HG02623 (cell line): ENCODE data around the gene NME9.

Source experiments
- ATAC-seq: cut with Tn5 transposase; IDR thresholded peaks from one replicate; pipeline ENCODE4 v1.9.1; 2021; ENCODE audit warnings: moderate library complexity; ENCODE audit not compliant: unreplicated experiment

The NME9 gene

DNA sequence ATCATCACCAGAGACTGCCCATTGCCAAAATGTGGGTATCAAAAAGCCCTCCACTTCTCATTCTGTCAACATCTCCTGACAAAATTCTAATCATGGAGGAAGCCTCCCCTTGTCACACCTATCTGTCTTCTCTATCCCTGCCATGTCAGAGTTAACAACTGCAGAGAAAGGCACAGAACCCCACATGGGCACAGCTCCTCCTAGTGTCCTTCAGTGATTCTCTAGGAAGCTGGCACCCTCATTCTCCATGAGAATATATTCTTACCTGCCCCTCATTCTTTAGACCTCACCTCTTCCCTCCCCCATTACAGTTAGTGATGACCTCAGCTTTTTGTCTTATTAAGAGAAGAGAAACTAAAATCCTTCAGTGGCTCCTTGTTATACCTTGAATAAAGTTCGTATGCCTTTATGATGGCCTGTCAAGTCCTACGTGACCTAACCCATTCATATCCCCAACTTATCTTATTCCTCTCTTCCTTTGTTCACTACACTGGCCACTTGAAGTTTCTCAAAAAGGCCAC, 44.6 kb downstream of the NME9 start:
- no peak for ATAC-seq

DNA sequence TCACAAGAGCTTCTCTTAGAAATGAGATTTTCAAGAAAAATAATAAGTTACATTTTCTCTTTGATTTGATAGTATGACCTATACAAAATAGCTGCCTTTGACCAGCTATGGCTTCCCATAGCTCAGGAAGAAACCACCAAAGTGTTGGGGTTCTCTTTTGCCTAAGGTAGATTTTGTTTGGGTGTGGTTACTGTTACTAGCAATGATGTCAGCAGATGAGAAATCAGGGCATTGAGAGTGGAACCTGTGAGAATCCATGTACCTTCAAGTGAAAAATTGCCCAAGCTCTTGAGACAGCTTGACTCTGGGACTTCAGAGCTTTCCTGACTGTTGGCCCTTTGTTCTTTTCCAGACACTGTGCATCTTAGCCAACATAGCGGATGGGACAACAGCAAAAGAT, 45.6 kb downstream of the NME9 start:
- ATAC-seq: no peak

DNA sequence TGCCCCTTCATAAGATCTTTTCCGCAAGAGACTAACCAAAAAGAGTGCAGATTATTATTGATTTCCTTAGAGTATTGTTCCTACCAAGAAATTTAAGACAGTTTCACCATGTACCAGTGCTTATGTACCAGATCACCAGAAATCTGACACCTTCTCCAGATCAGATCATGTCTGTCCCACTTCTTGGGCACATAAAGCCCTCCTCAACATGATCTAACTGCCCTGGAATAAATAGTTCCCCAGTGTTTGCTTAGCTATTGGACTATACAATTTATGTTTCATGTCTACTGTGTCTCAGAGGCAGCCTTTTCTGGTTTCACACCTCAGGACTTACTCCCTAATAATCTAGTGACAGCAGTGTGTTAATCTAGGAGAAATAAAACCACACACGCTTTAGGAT, 46.8 kb downstream of the NME9 start:
- ATAC-seq: no peak

DNA sequence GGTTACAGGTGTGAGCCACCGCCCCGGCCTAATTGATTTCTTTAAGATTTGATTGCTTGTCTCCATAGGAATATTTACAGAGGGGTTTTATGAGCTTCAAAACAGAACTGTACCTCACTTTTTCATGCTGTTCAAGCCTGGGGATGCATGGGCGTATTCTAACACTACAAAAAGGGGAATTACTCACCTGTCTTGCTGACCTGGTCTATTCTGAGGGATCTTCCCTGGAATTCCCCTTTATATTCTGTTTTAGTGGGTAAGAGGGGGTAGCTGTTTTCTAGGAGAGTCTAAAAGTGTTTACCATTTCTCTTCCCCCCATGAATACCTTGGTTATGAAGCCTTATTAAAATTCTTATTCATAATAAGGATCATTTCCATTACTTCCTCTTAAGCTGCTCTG, 48.1 kb downstream of the NME9 start:
- ATAC-seq: no peak

DNA sequence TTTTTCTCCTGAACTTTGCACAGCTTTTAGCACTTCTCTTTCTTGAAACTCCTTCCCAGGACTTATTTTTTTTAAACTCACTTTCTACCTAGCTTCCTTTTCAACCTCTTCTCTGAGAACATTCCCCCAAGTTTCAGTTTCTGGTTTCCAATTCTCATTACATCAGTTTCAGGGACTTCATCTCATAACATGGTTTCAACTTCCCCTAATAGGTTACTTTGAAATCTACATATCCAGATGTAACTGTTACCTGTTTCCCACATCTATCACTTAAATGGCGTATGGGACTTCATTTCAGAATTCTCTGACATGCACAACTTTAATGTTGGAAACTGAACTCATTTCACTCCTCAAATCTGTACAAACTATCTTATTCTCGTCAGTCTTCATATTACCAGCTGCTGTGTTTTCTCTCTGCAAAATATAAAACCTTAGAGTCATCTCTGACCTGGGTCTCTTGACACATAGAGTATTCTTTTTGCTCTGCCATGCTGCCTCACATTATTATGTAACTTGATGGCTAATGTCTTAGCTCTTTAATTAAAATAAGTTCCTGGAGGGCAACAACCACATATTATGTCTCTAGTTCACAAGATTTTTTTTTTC, 58.4 kb downstream of the NME9 start:
- ATAC-seq: no peak

DNA sequence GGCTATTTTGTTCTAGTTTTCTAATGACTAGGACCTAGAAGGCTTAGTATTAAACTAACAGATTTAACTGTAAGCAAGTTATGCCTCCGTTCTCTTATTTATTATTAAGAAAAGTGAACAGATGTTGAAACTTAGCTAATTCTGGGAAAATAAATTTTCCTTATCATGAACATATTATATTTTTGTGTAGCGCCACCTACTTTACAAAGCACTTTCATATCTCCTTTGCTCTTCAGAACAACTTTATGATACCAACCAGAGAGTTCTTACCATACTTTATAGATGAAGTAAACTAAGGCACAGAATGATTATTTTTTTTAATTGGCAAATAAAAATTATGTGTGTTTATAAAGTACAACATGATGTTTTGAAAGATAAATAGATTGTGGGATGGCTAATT, 59.4 kb downstream of the NME9 start:
- no peak for ATAC-seq

DNA sequence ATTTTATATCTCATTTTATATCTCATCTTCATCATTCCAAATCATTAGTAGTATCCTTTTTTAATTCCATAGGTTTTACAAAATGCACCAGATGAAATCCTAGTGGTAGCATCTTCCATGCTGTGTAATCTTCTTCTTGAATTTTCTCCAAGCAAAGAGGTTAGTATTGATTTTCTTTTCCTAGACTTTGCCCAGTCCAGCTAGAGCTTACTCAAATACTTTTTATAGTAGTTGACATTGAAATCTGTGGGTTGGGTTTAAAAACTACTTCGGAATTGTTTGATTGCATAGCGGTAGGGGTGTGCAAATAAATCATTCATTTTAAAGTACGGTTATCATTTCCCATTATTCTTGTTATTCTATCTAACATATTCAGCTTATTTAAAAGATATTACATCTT, 62.6 kb downstream of the NME9 start:
- ATAC-seq: no peak

DNA sequence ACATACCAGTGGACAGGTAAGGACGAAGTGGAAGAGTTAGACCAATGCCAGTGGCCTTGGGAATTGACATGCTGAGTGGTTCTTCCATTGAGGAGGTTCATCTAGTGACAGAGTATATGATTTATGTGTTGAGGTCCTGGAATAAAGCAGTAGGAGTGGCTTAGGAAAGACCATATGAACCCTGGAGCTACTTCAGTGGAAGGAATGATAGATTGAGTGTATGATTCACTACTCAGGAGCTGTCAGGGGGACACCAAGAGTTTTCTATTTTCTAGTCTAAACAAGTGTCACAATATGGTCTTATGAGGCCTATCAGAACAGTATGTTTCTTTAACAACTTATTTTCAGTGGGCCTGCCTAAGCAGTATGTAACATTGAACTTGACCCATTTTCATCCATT, 63.9 kb downstream of the NME9 start:
- no peak for ATAC-seq

DNA sequence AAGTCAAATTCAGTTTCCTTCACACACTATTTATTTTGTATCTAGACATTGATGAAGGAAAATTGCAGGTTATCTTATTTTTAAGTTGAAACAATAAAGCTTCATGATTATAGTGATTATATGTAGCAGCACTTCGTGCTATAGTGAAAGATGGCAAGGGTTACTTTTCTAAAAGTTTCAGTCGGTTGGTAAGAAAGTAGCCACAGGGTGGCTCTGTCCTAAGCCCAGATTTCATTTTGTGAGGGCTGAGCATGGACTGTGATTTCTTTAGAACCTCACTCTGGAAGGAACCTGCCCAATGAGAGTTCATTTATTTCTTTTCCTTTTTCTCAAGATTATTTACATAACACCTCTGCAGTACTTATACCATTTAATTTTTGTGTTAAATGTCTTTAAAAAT, 66.5 kb downstream of the NME9 start:
- no peak for ATAC-seq

DNA sequence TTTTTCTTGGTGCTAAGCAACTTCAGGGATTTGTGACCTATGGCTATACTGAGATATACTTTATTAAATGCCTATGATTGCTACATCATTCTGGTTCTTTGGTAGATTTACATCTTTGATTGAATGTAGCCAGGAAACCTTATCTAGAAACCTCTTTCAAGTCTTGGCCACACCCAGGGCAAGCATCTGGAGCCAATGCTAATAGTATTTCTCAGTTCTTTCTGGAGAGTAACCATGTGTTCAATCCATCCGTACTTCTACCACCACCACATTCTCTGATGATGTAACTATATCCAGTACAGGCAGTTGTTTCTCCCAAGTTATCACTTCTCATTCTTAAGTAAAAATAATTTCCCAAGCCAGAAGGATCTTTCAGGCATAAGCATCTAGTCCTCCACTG, 69.0 kb downstream of the NME9 start:
- ATAC-seq: no peak

DNA sequence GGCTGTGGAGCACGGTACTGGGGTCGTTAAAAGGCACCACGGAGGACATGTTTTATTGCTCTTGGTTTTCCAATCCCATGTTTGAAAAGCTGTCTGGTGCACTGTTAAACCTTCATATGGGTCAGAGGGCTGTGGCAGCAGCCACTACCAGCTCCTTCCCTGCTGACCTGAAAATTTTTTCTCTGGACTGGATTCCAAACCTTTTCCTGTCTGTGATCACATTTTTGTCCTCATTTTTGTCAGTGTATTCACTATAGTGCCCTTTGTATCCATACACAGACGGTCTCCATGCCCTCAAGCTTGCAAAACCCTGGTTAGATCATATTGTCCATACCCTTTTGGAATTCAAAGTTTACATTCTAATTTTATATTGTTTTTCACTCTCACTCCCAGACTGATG, 70.5 kb downstream of the NME9 start:
- ATAC-seq: no peak

DNA sequence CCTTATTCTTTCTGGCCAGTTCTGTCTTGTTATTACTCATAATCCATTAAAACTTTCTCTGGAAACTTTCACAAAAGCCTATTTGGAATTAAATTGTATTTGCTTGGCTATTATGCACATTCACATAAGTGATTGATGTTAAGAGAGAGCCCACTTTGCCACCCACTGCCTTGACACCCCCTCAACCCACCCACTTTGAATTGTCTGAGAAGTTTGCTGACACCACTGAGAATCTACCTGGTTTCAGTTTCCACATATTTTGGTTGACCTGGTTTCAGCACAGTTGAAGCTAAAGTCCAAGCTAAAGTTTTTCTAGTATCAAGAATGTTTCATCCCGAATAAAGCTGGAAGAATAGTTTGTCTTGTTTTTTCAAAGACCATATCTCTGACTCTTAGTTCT, 71.7 kb downstream of the NME9 start:
- ATAC-seq: no peak

DNA sequence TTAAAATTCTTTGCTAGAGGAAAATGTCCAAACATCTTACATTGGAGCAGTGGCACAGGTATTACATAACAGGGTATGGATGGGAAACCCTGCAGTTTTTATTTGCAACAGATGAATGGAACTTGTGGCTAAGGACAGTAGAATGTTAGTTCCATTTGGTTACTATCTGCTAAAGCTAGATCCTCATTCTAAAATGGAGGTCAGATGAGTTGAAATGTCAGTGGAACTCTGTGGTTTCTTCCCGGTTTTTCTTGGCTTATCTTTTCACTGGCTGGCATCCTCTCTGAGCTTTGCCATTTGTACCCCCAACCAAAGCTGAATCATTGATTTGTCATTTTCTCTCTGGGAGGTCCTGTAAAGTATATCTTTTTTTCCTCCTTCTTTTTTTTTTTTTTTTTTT, 73.6 kb downstream of the NME9 start:
- ATAC-seq: no peak

DNA sequence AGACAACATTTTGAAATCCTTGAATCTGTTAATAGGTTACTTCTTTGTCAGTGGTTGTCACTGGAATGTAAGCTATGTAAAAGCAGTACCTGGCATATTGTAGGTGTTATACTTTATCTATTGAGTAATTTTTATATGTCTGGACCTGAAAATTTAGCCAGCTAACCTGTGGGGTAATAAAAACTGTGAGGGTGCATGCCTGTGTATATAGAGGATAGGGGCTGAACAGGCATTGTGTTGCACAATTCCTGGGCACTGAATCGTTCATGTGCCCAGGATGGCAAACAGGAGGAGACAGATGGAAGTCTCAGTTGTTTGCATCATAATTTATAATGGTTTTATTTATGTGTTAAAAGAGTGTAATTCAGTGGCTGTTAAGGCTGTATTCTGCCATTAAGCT, 75.4 kb downstream of the NME9 start:
- ATAC-seq: no peak

DNA sequence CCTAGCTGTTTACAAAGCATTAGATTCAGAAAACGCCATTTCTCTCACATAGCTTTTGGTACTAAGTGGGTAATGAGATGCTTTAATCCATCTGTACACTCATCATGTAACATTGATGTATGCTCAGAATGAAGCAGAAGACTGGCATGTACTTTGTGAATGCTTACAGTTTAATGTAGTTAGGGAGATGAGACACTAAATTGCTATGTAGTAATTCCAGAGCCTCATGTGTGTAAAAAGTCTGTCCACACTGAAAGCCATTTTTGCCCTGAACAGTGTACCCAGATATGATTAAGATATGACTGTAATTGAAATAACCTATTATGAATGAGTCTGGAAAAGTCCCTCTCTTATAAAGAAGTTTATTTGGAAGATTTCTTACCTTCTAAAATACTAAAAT, 76.0 kb downstream of the NME9 start:
- ATAC-seq: no peak
